Ishikawa (cell line): ENCODE results near the gene PTAR1.

Experiments
- CEBPB ChIP-seq: IDR thresholded peaks from 2 replicates; pipeline ENCODE4 v1.6.1; 2012
- CREB1 ChIP-seq: IDR thresholded peaks from 2 replicates; pipeline ENCODE4 v1.6.1; 2012; ENCODE audit warnings: low read depth
- EGR1 ChIP-seq: IDR thresholded peaks from 2 replicates; pipeline ENCODE4 v1.6.1; 2012
- EP300 ChIP-seq: IDR thresholded peaks from 2 replicates; pipeline ENCODE4 v1.6.1; 2012; ENCODE audit warnings: borderline replicate concordance
- FOXM1 ChIP-seq: IDR thresholded peaks from 2 replicates; pipeline ENCODE4 v1.6.1; 2012; ENCODE audit warnings: low read depth, borderline replicate concordance
- NFIC ChIP-seq: IDR thresholded peaks from 2 replicates; pipeline ENCODE4 v1.6.1; 2012
- RAD21 ChIP-seq: IDR thresholded peaks from 2 replicates; pipeline ENCODE4 v1.6.1; 2012; ENCODE audit warnings: low read depth
- TAF1 ChIP-seq: IDR thresholded peaks from 2 replicates; pipeline ENCODE4 v1.6.1; 2012; ENCODE audit warnings: low read depth, mild to moderate bottlenecking
- TCF12 ChIP-seq: IDR thresholded peaks from 2 replicates; pipeline ENCODE4 v1.6.1; 2012; ENCODE audit warnings: low read depth
- TEAD4 ChIP-seq: IDR thresholded peaks from 2 replicates; pipeline ENCODE4 v1.6.1; 2012
- USF1 ChIP-seq: IDR thresholded peaks from 2 replicates; pipeline ENCODE4 v1.6.1; 2012
- YY1 ChIP-seq: IDR thresholded peaks from 2 replicates; pipeline ENCODE4 v1.6.1; 2012; ENCODE audit warnings: low read depth
- ZBTB7A ChIP-seq: IDR thresholded peaks from 2 replicates; pipeline ENCODE4 v1.6.1; 2012; ENCODE audit warnings: low read depth
- TF ChIP-seq, protein P1 (sequence below): IDR thresholded peaks from 2 replicates; pipeline ENCODE4 v1.6.1; 2012
- TF ChIP-seq, protein P2 (sequence below): IDR thresholded peaks from 2 replicates; pipeline ENCODE4 v1.6.1; 2012; ENCODE audit warnings: low read depth, mild to moderate bottlenecking

The PTAR1 gene

GRCh38 chr9:69753830-69754229 is 6.0 kb downstream of the PTAR1 start:
- TF ChIP-seq TCF12 (no peak), CREB1 (no peak), EGR1 (no peak), CEBPB (no peak), FOXM1 (no peak), YY1 (no peak), NFIC (no peak)
- TF ChIP-seq, protein P1, sequence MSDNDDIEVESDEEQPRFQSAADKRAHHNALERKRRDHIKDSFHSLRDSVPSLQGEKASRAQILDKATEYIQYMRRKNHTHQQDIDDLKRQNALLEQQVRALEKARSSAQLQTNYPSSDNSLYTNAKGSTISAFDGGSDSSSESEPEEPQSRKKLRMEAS, result no peak
- TF ChIP-seq, protein P2, sequence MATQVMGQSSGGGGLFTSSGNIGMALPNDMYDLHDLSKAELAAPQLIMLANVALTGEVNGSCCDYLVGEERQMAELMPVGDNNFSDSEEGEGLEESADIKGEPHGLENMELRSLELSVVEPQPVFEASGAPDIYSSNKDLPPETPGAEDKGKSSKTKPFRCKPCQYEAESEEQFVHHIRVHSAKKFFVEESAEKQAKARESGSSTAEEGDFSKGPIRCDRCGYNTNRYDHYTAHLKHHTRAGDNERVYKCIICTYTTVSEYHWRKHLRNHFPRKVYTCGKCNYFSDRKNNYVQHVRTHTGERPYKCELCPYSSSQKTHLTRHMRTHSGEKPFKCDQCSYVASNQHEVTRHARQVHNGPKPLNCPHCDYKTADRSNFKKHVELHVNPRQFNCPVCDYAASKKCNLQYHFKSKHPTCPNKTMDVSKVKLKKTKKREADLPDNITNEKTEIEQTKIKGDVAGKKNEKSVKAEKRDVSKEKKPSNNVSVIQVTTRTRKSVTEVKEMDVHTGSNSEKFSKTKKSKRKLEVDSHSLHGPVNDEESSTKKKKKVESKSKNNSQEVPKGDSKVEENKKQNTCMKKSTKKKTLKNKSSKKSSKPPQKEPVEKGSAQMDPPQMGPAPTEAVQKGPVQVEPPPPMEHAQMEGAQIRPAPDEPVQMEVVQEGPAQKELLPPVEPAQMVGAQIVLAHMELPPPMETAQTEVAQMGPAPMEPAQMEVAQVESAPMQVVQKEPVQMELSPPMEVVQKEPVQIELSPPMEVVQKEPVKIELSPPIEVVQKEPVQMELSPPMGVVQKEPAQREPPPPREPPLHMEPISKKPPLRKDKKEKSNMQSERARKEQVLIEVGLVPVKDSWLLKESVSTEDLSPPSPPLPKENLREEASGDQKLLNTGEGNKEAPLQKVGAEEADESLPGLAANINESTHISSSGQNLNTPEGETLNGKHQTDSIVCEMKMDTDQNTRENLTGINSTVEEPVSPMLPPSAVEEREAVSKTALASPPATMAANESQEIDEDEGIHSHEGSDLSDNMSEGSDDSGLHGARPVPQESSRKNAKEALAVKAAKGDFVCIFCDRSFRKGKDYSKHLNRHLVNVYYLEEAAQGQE, result no peak

GRCh38 chr9:69750085-69750484 is 9.7 kb downstream of the PTAR1 start:
- TF ChIP-seq CREB1, result no peak
- TF ChIP-seq ZBTB7A, result no peak
- TF ChIP-seq NFIC, result no peak
- no peak for TF ChIP-seq EP300
- no peak for TF ChIP-seq TAF1
- no peak for TF ChIP-seq EGR1
- TF ChIP-seq RAD21, result no peak
- TF ChIP-seq, protein P2, result no peak
- no peak for TF ChIP-seq CEBPB
- TF ChIP-seq USF1, result no peak
- TF ChIP-seq FOXM1, result no peak
- TF ChIP-seq TEAD4, result no peak
- TF ChIP-seq YY1, result no peak
- no peak for TF ChIP-seq TCF12
- TF ChIP-seq, protein P1, result no peak

- TF ChIP-seq NFIC, result no peak
- TF ChIP-seq TAF1, result no peak
- TF ChIP-seq EGR1, result no peak
Measured at GRCh38 chr9:69748304-69748703, 11.5 kb downstream of the PTAR1 start.

GRCh38 chr9:69746859-69747560 is 12.8 kb downstream of the PTAR1 start:
- TF ChIP-seq ZBTB7A (no peak), YY1 (no peak), CREB1 (no peak), TEAD4 (no peak), EP300 (no peak)
- TF ChIP-seq, protein P2, result no peak
- TF ChIP-seq, protein P1, result no peak
